Measurements from ENCODE around the gene NAA60. TPM values are rescaled to one million over a fixed set of nuclear protein-coding genes. Genes with fewer than 3 reads are reported as not detected.
A peak's percentile ranks its signal among the peaks of the same experiment; 100 is the strongest.

The NAA60 gene
- total and polyA plus RNA-seq, 2 of the 13 experiments (the other 11 are each of a cell fraction or from before 2014, with no cell fraction given) = 14.7 to 32.0 TPM

DNA sequence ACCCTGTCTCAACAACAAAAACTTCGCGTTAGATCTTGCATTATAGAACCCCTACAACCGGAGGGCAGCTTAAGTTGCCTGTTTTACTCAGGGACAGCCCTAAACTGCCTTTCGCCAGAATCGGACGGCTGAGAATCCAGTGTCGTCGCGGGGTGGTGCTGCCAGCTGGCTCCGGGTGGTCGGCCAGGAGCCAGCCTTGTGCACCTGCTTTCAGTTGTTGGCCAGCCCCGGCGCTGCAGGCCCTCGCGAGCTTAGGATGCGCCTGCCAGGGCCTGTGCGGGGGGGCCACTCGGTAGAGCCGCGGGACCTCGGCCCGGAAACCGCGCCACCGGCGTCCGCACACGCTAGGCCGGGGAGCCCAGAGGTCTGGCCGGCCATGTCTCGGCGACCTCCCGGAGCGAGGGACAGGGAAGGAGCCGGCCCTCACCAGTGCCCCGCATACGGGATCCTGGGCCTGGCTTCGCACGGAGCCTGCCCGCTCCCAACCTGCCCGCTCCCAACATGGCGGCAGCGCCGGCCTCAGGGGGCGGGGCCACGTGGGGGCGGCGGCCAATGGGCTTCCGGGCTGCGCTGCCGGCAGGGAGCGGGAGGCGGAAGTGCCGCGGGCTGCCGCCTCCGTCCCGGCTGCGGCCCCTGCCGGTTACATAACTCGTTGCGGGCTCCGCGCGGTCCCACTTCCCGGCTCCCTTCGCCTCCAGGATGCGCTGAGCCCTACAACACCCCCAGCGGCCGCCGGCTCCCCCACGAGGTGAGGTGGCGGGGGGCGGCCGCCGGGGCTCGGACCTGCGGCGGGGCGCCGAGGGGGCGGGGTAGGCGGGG lies 14.2 kb downstream of the NAA60 start (continued):
- TF ChIP-seq, protein P1, sequence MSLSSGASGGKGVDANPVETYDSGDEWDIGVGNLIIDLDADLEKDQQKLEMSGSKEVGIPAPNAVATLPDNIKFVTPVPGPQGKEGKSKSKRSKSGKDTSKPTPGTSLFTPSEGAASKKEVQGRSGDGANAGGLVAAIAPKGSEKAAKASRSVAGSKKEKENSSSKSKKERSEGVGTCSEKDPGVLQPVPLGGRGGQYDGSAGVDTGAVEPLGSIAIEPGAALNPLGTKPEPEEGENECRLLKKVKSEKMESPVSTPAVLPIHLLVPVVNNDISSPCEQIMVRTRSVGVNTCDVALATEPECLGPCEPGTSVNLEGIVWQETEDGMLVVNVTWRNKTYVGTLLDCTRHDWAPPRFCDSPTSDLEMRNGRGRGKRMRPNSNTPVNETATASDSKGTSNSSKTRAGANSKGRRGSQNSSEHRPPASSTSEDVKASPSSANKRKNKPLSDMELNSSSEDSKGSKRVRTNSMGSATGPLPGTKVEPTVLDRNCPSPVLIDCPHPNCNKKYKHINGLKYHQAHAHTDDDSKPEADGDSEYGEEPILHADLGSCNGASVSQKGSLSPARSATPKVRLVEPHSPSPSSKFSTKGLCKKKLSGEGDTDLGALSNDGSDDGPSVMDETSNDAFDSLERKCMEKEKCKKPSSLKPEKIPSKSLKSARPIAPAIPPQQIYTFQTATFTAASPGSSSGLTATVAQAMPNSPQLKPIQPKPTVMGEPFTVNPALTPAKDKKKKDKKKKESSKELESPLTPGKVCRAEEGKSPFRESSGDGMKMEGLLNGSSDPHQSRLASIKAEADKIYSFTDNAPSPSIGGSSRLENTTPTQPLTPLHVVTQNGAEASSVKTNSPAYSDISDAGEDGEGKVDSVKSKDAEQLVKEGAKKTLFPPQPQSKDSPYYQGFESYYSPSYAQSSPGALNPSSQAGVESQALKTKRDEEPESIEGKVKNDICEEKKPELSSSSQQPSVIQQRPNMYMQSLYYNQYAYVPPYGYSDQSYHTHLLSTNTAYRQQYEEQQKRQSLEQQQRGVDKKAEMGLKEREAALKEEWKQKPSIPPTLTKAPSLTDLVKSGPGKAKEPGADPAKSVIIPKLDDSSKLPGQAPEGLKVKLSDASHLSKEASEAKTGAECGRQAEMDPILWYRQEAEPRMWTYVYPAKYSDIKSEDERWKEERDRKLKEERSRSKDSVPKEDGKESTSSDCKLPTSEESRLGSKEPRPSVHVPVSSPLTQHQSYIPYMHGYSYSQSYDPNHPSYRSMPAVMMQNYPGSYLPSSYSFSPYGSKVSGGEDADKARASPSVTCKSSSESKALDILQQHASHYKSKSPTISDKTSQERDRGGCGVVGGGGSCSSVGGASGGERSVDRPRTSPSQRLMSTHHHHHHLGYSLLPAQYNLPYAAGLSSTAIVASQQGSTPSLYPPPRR (CRISPR knock-in tag; IDR thresholded peaks at IDR 0.05; ENCODE audit: borderline replicate concordance) = peak; percentile 34; the same call in 1 of the 2 replicates
- TF ChIP-seq, protein P2, sequence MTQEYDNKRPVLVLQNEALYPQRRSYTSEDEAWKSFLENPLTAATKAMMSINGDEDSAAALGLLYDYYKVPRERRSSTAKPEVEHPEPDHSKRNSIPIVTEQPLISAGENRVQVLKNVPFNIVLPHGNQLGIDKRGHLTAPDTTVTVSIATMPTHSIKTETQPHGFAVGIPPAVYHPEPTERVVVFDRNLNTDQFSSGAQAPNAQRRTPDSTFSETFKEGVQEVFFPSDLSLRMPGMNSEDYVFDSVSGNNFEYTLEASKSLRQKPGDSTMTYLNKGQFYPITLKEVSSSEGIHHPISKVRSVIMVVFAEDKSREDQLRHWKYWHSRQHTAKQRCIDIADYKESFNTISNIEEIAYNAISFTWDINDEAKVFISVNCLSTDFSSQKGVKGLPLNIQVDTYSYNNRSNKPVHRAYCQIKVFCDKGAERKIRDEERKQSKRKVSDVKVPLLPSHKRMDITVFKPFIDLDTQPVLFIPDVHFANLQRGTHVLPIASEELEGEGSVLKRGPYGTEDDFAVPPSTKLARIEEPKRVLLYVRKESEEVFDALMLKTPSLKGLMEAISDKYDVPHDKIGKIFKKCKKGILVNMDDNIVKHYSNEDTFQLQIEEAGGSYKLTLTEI (CRISPR knock-in tag; conservative IDR thresholded peaks at IDR 0.05) = no peak
- TF ChIP-seq XBP1 (CRISPR knock-in tag; IDR thresholded peaks at IDR 0.05) (peak; percentile 55; the same call in 1 of the 2 replicates), EZH2 (conservative IDR thresholded peaks at IDR 0.05; ENCODE audit: low read depth, low read length) (no peak), ZSCAN30 (CRISPR knock-in tag; IDR thresholded peaks at IDR 0.05) (0 out of 2 replicates have a peak, but pooled peaks have one; percentile 60), IRF2 (CRISPR knock-in tag; IDR thresholded peaks at IDR 0.05) (peak; percentile 35; the same call in 1 of the 2 replicates), SKI (IDR thresholded peaks at IDR 0.05; ENCODE audit: partially characterized antibody) (peak; percentile 53), ZBTB7B (CRISPR knock-in tag; IDR thresholded peaks at IDR 0.05) (peak; percentile 36), ARHGAP35 (CRISPR knock-in tag; IDR thresholded peaks at IDR 0.05; ENCODE audit: borderline replicate concordance) (peak; percentile 94; the same call in 1 of the 2 replicates), ZNF546 (CRISPR knock-in tag; conservative IDR thresholded peaks at IDR 0.05) (peak; percentile 75; the same call in 1 of the 2 replicates), SMARCC2 (IDR thresholded peaks at IDR 0.05) (no peak)
- TF ChIP-seq, protein P3, sequence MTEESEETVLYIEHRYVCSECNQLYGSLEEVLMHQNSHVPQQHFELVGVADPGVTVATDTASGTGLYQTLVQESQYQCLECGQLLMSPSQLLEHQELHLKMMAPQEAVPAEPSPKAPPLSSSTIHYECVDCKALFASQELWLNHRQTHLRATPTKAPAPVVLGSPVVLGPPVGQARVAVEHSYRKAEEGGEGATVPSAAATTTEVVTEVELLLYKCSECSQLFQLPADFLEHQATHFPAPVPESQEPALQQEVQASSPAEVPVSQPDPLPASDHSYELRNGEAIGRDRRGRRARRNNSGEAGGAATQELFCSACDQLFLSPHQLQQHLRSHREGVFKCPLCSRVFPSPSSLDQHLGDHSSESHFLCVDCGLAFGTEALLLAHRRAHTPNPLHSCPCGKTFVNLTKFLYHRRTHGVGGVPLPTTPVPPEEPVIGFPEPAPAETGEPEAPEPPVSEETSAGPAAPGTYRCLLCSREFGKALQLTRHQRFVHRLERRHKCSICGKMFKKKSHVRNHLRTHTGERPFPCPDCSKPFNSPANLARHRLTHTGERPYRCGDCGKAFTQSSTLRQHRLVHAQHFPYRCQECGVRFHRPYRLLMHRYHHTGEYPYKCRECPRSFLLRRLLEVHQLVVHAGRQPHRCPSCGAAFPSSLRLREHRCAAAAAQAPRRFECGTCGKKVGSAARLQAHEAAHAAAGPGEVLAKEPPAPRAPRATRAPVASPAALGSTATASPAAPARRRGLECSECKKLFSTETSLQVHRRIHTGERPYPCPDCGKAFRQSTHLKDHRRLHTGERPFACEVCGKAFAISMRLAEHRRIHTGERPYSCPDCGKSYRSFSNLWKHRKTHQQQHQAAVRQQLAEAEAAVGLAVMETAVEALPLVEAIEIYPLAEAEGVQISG (CRISPR knock-in tag; IDR thresholded peaks at IDR 0.05) = peak; percentile 85
- TF ChIP-seq, protein P4, sequence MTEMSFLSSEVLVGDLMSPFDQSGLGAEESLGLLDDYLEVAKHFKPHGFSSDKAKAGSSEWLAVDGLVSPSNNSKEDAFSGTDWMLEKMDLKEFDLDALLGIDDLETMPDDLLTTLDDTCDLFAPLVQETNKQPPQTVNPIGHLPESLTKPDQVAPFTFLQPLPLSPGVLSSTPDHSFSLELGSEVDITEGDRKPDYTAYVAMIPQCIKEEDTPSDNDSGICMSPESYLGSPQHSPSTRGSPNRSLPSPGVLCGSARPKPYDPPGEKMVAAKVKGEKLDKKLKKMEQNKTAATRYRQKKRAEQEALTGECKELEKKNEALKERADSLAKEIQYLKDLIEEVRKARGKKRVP (CRISPR knock-in tag; IDR thresholded peaks at IDR 0.05) = no peak
- TF ChIP-seq, protein P5, sequence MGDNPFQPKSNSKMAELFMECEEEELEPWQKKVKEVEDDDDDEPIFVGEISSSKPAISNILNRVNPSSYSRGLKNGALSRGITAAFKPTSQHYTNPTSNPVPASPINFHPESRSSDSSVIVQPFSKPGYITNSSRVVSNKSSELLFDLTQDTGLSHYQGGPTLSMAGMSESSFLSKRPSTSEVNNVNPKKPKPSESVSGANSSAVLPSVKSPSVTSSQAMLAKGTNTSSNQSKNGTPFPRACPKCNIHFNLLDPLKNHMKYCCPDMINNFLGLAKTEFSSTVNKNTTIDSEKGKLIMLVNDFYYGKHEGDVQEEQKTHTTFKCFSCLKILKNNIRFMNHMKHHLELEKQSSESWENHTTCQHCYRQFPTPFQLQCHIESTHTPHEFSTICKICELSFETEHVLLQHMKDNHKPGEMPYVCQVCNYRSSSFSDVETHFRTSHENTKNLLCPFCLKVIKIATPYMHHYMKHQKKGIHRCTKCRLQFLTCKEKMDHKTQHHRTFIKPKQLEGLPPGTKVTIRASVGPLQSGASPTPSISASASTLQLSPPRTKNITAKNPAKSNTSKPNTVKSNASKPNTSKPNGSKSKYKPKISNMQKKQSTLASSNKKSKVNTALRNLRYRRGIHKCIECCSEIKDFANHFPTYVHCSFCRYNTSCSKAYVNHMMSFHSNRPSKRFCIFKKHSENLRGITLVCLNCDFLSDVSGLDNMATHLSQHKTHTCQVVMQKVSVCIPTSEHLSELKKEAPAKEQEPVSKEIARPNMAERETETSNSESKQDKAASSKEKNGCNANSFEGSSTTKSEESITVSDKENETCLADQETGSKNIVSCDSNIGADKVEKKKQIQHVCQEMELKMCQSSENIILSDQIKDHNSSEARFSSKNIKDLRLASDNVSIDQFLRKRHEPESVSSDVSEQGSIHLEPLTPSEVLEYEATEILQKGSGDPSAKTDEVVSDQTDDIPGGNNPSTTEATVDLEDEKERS (CRISPR knock-in tag; IDR thresholded peaks at IDR 0.05) = no peak
